WTC11 (cell line): ENCODE data around the gene ISLR.

ENCODE experiments used
- AFF4 ChIP-seq: sonication (generic); formaldehyde crosslinking; IDR thresholded peaks from 2 replicates; pipeline ENCODE4 v1.8.1; 2023; ENCODE audit warnings: mild to moderate bottlenecking, missing genetic modification reagents, borderline replicate concordance
- CREM ChIP-seq: sonication (generic); formaldehyde crosslinking; IDR thresholded peaks from 2 replicates; pipeline ENCODE4 v1.8.1; 2022; ENCODE audit warnings: mild to moderate bottlenecking, missing genetic modification reagents, moderate library complexity
- CTCF ChIP-seq: fragments of 200-600 bp; IDR thresholded peaks from 2 replicates; pipeline ENCODE4 v1.8.0; 2022; ENCODE audit warnings: antibody characterized with exemption
- ESRRA ChIP-seq: sonication (generic); formaldehyde crosslinking; IDR thresholded peaks from 2 replicates; pipeline ENCODE4 v1.8.1; 2022; ENCODE audit warnings: mild to moderate bottlenecking, missing genetic modification reagents, borderline replicate concordance
- MAX ChIP-seq: sonication (generic); formaldehyde crosslinking; IDR thresholded peaks from 2 replicates; pipeline ENCODE4 v1.8.0; 2022; ENCODE audit warnings: mild to moderate bottlenecking, missing genetic modification reagents
- NR3C1 ChIP-seq: sonication (generic); formaldehyde crosslinking; conservative IDR thresholded peaks from 2 replicates; pipeline ENCODE4 v1.8.1; 2023; ENCODE audit warnings: low read depth, mild to moderate bottlenecking, missing genetic modification reagents
- SP1 ChIP-seq: sonication (generic); formaldehyde crosslinking; conservative IDR thresholded peaks from 2 replicates; pipeline ENCODE4 v1.8.1; 2022; ENCODE audit warnings: missing genetic modification reagents
- TEAD1 ChIP-seq: sonication (generic); formaldehyde crosslinking; IDR thresholded peaks from 2 replicates; pipeline ENCODE4 v1.8.0; 2022; ENCODE audit warnings: mild to moderate bottlenecking, missing genetic modification reagents
- USF1 ChIP-seq: sonication (generic); formaldehyde crosslinking; IDR thresholded peaks from 2 replicates; pipeline ENCODE4 v1.8.0; 2022; ENCODE audit warnings: mild to moderate bottlenecking, missing genetic modification reagents
- TF ChIP-seq, protein P1 (sequence below): sonication (generic); formaldehyde crosslinking; IDR thresholded peaks from 2 replicates; pipeline ENCODE4 v1.8.1; 2023; ENCODE audit warnings: mild to moderate bottlenecking, missing genetic modification reagents
- TF ChIP-seq, protein P2 (sequence below): sonication (generic); formaldehyde crosslinking; IDR thresholded peaks from 2 replicates; pipeline ENCODE4 v1.8.1; 2022; ENCODE audit warnings: mild to moderate bottlenecking, missing genetic modification reagents, moderate library complexity, borderline replicate concordance

DNA sequence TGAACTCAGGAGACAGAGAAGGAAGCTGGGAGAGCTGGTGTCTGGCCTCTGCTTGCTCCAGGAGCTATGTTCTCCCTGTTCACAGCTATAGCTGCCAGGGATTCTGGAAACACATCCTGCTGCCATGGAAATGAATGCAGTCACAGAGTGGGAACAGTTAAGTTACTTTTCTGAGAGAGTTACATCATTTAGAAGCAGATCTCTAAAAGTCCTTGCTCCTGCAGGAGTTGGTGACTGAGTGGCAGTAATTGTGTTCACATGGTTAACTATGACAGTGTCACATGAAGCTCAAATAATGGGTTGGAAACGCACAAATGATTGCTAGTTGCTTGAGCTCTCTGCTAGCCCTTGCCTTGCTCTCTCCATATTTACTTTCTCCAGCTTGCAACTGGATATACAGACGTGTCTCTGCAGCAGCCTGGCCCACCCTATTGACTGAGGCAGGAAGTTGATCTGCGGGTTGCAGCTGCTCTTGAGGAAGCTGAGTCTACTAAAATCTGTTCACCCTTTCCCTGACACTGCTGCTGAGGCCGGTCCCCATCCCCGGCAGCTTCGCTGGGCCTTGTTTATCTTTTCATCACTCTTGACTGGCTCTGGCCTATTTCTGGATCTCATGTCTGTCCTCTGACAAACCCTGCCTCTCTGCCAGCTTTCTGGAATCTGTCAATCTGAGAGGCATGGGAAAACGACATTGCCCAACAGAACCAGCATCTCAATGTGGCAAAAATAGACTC, 16.7 kb upstream of the ISLR start:
- no peak for TF ChIP-seq ESRRA (CRISPR knock-in tag)
- no peak for TF ChIP-seq NR3C1 (CRISPR knock-in tag)
- no peak for TF ChIP-seq CREM (CRISPR knock-in tag)
- no peak for TF ChIP-seq MAX (CRISPR knock-in tag)
- TF ChIP-seq CTCF: no peak
- no peak for TF ChIP-seq SP1 (CRISPR knock-in tag)
- TF ChIP-seq AFF4 (CRISPR knock-in tag): no peak
- TF ChIP-seq, protein P1, sequence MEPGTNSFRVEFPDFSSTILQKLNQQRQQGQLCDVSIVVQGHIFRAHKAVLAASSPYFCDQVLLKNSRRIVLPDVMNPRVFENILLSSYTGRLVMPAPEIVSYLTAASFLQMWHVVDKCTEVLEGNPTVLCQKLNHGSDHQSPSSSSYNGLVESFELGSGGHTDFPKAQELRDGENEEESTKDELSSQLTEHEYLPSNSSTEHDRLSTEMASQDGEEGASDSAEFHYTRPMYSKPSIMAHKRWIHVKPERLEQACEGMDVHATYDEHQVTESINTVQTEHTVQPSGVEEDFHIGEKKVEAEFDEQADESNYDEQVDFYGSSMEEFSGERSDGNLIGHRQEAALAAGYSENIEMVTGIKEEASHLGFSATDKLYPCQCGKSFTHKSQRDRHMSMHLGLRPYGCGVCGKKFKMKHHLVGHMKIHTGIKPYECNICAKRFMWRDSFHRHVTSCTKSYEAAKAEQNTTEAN: no peak
- TF ChIP-seq, protein P2, sequence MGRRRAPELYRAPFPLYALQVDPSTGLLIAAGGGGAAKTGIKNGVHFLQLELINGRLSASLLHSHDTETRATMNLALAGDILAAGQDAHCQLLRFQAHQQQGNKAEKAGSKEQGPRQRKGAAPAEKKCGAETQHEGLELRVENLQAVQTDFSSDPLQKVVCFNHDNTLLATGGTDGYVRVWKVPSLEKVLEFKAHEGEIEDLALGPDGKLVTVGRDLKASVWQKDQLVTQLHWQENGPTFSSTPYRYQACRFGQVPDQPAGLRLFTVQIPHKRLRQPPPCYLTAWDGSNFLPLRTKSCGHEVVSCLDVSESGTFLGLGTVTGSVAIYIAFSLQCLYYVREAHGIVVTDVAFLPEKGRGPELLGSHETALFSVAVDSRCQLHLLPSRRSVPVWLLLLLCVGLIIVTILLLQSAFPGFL: no peak
- no peak for TF ChIP-seq USF1 (CRISPR knock-in tag)
- TF ChIP-seq TEAD1 (CRISPR knock-in tag): no peak
